Midbrain (tissue), 1 donor: ENCODE results near the gene RASSF1.

Experiments
- DNase-seq: peaks from one replicate; lab custom pipeline; 2025; lab: John Stamatoyannopoulos, UW

RASSF1 gene

GRCh38 chr3:50342813-50343633 is 2.4 kb upstream of the RASSF1 start:
- DNase-seq = no peak

DNA sequence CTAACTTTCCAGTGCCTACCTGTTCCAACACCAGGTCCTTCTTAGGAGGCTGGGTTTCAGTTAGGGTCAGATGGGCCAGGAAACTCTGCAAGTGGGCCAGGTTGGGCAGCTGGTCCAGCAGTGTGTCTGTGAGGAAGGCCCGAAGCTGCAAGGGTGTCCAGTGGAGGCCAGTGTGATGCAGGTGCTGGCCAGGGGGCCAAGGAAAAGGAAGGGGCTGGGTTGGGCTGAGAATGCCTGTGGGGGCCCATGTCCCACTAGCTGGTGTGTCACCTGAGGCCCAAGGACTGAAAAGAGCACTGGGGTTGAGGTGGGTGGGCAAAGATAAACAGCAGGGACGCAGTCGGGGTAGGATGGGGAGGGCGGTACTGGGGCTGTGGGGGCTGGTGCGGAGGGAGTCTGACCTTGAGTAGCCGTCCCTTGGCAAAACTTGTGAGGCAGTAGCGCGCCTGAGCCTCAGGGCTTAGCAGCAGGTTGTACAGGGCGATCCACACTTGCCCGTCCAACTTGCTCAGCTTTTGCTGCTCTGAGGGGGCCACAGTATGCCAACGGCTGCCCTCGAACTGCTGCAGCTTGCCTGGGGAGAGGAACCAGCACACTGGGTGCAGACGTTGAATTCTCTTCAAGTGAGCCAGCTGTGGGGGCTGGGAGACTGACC is 1.5 kb upstream of the RASSF1 start:
- no peak for DNase-seq

- DNase-seq = no peak
Observed at GRCh38 chr3:50341537-50341936, 901 bp upstream of the RASSF1 start.

- DNase-seq = no peak
Observed at GRCh38 chr3:50340147-50340447, 539 bp downstream of the RASSF1 start.

GRCh38 chr3:50339485-50340146 is 1.0 kb downstream of the RASSF1 start:
- DNase-seq = no peak

GRCh38 chr3:50338965-50339364 is 1.7 kb downstream of the RASSF1 start:
- no peak for DNase-seq

GRCh38 chr3:50337175-50337861 is 3.3 kb downstream of the RASSF1 start:
- peak; percentile 94 for DNase-seq

DNA sequence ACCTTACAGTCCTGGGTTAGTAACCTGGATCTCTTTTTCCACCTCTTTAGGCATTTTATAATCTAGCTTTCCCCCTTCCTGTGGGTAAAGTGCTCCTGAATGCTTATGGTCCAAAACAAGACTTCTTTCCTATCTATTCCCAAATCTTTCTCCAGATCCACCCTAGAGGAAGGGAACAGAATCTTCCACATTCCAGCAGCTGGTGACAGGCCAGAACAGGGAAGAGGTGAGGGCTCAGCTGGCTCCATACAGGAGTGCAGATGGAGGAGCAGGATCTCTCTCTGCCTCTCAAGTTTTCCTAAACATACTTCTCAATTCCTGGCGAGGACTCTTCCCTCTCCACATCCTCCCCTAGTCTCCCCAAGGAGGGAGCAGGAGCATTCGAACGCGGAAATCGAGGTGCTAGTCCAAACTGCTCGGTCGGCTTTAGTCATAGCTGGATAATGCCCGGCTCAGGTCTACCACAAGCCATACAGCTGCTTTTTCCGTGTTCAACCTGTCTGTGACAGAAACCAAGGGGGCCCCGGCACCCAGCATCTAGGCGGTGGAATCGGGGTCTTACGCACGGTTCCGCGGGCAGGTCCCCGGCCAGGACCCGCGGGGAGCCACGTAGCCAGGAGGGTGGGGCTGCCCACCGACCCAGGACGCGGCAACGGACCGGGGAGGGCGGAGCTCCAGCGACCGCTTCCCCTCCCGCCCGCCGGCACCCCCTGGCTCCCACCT is 4.0 kb downstream of the RASSF1 start:
- DNase-seq = no peak

- DNase-seq = no peak
Observed at GRCh38 chr3:50334339-50335075, 6.1 kb downstream of the RASSF1 start.

DNA sequence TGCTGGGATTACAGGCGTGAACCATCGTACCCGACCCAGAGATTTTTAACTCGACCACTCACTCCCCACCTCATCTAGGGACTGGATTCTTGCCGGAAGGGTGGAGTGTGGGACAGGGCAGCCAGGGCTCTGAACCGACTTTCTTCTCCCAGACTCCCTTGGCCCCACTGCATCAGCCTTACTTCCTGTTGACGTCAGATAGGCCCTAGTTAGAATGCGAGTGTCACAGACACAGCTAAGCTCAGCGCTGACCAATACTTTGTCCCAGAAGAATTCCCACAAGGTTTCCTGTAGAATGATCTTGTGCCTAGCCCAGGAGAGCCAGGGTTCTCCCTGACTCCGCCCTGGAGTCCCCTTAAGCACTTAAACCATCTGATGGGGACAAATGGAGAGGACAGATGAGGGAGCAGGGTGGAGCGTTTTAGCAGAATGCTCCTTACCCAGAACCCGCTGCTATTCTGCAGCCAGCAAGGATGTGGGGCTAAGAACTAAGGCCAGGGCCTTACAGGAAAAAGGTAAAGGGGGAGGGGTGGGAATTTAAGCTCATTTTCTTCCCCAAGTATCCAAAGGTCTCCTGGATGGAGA is 6.8 kb downstream of the RASSF1 start:
- DNase-seq = no peak

DNA sequence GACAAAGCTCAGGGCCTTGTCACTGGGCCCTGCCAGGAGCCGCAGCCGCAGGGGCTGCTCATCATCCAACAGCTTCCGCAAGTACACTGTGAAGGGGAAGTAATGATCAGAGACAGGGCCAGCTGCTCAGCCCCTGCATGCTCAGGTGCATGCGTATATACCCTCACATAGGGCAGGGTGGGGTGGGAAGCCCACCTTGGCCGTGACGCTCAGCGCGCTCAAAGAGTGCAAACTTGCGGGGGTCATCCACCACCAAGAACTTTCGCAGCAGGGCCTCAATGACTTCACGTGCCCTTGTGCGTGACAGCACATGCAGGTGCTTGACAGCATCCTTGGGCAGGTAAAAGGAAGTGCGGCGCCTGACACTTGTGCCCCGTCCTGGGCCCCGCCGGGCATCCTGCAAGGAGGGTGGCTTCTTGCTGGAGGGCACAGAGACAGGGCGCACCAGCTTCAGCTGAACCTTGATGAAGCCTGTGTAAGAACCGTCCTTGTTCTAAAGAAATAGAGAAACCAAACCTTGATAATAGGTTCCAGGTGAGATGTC is 9.2 kb downstream of the RASSF1 start:
- no peak for DNase-seq

- no peak for DNase-seq
Observed at GRCh38 chr3:50330330-50330729, 10.3 kb downstream of the RASSF1 start.

- DNase-seq = peak; percentile 98
Observed at GRCh38 chr3:50327943-50328691, 12.5 kb downstream of the RASSF1 start, which contains the start of gene TUSC2. TUSC2 (minus strand) TSS chr3:50328223; CDS start chr3:50328099, 124 bp downstream.

GRCh38 chr3:50327129-50327528 is 13.5 kb downstream of the RASSF1 start:
- no peak for DNase-seq

- no peak for DNase-seq
Observed at GRCh38 chr3:50326182-50326541, 14.5 kb downstream of the RASSF1 start.

GRCh38 chr3:50325497-50326181 is 15.0 kb downstream of the RASSF1 start:
- no peak for DNase-seq

- DNase-seq = no peak
Observed at GRCh38 chr3:50325113-50325480, 15.5 kb downstream of the RASSF1 start.

- DNase-seq = peak; percentile 71
Observed at GRCh38 chr3:50324351-50325112, 16.1 kb downstream of the RASSF1 start.
